ENCODE data around the gene KIAA1549.
"Not testable (repeated sequence)": the region's sequence is repeated elsewhere in the genome, so short reads cannot be mapped to it uniquely, and the experiment has no call there.

Gene KIAA1549

DNA sequence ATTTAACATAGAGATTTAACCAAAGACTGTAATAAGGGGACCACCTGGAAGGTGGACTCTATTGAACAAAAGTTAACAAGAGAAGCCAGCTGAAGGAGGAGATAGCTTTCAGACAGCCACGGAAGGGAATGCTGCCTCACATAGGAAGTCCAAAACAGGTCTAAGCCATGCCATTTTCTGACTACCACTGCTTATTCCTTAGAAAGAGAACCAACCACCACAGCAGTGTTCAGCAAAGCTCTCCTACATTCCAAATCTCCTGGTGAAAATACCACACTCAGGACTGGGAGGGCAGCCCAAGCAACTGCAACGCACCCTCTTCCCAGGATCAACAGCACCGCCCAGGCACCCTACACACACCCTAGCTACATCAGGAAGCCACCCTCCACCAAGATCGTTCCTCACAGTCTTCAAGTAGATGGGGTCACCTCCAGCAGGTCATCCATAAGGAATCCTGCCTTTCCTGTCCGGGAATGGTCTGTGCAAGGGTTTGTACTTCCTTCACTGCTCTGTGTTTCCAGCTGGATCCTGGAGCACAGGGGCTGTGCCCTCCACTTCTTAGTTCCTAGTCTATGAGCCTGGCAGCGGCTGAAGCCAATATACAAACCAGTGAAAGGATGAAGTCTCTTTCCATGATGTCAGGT lies 2.5 kb downstream of the KIAA1549 start:
- Histone ChIP-seq H3K9me3 (no peaks in the 10 kb centered on the region), H3K4me1 (peaks cover 55% of the 10 kb centered on the region), H3K4me2 (peak overlapping the region; percentile 91; the same call in 1 of the 2 replicates), H3K36me3 (peaks cover 4% of the 10 kb centered on the region; the same call in 1 of the 2 replicates), H3K4me3 (no peak overlapping the region), H3K9ac (no peak overlapping the region), H4K20me1 (peaks cover 31% of the 10 kb centered on the region), H3K27ac (no peak overlapping the region), H3K27me3 (peaks cover 6% of the 10 kb centered on the region)
- TF ChIP-seq Cebpa-rat (IDR thresholded peaks at IDR 0.05), result no peak

DNA sequence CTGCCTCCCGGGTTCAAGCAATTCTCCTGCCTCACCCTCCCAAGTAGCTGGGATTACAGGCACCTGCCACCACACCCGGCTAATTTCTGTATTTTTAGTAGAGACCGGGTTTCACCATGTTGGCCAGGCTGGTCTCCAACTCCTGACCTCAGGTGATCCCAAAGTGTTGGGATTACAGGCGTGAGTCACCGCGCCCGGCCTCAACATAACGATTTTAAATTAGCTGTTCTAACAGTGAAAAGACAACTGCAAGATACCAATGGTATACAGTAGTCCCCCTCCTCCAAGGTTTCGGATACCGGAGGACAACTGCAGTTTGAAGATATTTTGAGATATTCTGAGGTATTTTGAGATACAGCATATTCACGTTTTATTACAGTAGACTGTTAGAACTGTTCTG lies 5.0 kb downstream of the KIAA1549 start:
- H3K4me1 ChIP-seq, result peaks cover 51% of the 10 kb centered on the region
- not testable (repeated sequence) for H3K9ac ChIP-seq, H3K4me3 ChIP-seq

DNA sequence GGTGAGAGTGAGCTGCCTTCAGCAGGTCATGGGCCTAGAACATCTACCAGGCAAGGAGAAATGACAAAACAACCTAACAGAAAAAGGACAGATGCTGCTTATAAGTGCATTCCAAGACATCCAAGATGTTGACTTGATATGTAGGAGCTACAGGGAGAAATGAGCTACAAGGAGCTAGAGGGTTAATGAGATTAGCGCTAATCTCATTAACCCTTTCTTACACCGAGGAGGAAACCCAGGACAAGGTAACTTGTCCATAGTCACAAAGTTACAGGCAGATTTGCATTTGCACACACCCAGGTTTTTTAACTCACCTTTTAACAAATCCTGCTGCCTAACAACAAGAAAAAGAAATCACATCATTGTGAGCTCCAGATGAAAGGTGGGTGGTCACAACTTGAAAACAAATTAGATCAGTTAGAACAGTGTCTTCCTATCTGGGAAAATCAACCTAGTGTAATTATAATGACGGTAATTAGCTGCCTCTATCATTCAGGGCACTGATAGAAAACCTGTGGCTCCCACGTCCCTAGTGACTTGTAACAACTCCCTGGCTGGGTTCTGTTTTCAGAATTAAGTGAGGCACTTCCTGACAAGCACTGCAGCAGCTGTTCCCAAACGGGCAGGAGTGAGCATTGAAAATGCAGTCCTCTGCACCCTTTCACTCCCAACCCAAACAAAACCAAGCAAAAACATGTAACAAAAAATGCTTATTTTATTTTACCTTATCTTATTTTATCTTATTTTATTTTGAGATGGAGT lies 5.7 kb downstream of the KIAA1549 start:
- Histone ChIP-seq H3K36me3 (peaks cover 11% of the 10 kb centered on the region; the same call in 1 of the 2 replicates), H3K27me3 (peaks cover 6% of the 10 kb centered on the region), H3K4me2 (peak overlapping the region; percentile 59), H3K9ac (no peak overlapping the region), H3K4me3 (no peak overlapping the region), H3K9me3 (no peaks in the 10 kb centered on the region), H3K27ac (no peak overlapping the region), H3K4me1 (peaks cover 51% of the 10 kb centered on the region), H4K20me1 (peaks cover 45% of the 10 kb centered on the region)
- TF ChIP-seq Cebpa-rat (IDR thresholded peaks at IDR 0.05), result no peak

More for the DNA sequence above, 5.0 kb downstream of the KIAA1549 start:
- H3K27me3 ChIP-seq, H3K9me3 ChIP-seq, H3K27ac ChIP-seq: not testable (repeated sequence)
- H4K20me1 ChIP-seq, result peaks cover 39% of the 10 kb centered on the region
- peaks cover 11% of the 10 kb centered on the region; the same call in 1 of the 2 replicates for H3K36me3 ChIP-seq
- peak overlapping the region; percentile 59 for H3K4me2 ChIP-seq

DNA sequence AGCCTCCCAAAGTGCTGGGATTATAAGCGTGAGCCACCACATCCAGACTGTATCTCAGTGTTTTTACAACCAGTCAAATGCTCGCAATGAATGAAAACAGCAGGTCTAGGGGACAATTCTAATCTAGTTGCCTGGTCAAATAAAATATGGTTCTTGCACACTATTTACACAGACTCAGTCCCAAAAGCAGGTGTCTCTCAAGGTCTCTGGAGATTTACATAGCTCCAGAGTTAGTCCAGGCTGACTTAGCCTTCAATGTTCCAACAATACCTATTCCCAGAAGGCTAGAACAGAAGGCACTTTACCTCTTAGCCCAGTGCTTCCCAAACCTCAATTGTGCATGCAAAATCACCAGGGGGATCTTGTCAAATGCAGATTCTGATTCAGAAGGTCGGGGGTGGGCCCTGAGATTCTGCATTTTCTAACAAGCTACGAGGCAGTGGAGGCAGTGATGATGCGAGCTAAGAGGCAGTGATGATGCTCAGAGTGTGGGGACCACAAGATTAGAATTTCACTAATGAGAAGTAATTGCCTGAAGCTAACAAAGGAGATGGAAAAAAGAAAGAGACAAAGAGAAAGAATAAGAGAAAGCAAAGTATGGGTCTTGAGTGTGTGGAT lies 6.4 kb downstream of the KIAA1549 start:
- peaks cover 44% of the 10 kb centered on the region for H3K4me1 ChIP-seq

DNA sequence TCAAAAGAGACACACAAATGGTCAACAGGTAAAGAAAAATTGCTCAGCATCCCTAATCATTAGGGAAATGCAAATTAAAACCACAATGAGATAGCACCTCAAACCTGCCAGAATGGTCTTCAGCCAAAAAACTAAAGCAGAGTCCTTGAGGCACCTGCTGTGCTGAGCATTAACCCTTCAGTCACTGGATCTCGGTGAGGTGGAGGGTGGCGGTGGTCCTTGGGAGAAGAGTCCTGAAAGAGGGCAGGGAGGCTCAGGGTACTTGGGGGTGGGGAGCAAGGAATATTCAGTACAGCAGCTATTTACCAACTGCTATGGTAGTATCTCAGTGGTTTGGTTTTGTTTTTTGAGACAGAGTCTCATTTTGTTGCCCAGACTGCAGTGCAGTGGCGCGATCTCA lies 7.1 kb downstream of the KIAA1549 start:
- no peak for TF ChIP-seq Cebpa-rat (IDR thresholded peaks at IDR 0.05)
- no peak overlapping the region for H3K4me3 ChIP-seq
- no peak overlapping the region for H3K9ac ChIP-seq
- no peak overlapping the region for H3K27ac ChIP-seq
- H3K4me2 ChIP-seq, result no peak overlapping the region
- peaks cover 11% of the 10 kb centered on the region; the same call in 1 of the 2 replicates for H3K36me3 ChIP-seq
- peaks cover 42% of the 10 kb centered on the region for H4K20me1 ChIP-seq
- H3K9me3 ChIP-seq, result no peaks in the 10 kb centered on the region
- H3K4me1 ChIP-seq, result peaks cover 37% of the 10 kb centered on the region
- H3K27me3 ChIP-seq, result no peaks in the 10 kb centered on the region

More for the DNA sequence above, 6.4 kb downstream of the KIAA1549 start:
- Histone ChIP-seq H4K20me1 (peaks cover 47% of the 10 kb centered on the region), H3K4me2 (peak overlapping the region; percentile 59), H3K36me3 (peaks cover 11% of the 10 kb centered on the region; the same call in 1 of the 2 replicates), H3K9ac (no peak overlapping the region), H3K4me3 (no peak overlapping the region), H3K27me3 (peaks cover 3% of the 10 kb centered on the region), H3K27ac (no peak overlapping the region), H3K9me3 (no peaks in the 10 kb centered on the region)
- no peak for TF ChIP-seq Cebpa-rat (IDR thresholded peaks at IDR 0.05)

DNA sequence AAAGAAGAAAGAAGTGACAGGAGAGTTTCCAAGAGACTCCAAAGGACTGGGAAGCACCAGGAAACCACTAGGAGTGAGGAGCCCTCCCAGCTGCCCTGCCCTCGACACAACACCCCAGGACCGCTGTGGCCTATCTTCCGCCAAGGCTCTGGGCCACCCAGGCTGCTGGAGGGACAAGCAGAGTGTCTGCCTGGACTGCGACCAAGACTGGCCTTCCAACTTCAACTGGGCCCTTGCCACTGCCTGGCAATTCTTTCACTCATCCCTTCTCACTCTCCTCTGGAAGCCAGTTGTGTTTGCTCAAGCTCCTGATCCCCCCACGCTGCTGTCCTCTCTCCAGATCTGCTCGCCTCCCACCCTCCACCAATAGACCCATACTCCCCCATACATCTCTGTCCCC lies 10.2 kb downstream of the KIAA1549 start:
- Histone ChIP-seq H4K20me1 (peaks cover 36% of the 10 kb centered on the region), H3K36me3 (0 out of 2 replicates have a peak, but pooled peaks cover 12% of the 10 kb centered on the region), H3K4me2 (no peak overlapping the region), H3K27ac (no peak overlapping the region), H3K4me3 (no peak overlapping the region), H3K27me3 (no peaks in the 10 kb centered on the region), H3K4me1 (peaks cover 18% of the 10 kb centered on the region), H3K9me3 (peaks cover 11% of the 10 kb centered on the region), H3K9ac (no peak overlapping the region)
- no peak for TF ChIP-seq Cebpa-rat (IDR thresholded peaks at IDR 0.05)

DNA sequence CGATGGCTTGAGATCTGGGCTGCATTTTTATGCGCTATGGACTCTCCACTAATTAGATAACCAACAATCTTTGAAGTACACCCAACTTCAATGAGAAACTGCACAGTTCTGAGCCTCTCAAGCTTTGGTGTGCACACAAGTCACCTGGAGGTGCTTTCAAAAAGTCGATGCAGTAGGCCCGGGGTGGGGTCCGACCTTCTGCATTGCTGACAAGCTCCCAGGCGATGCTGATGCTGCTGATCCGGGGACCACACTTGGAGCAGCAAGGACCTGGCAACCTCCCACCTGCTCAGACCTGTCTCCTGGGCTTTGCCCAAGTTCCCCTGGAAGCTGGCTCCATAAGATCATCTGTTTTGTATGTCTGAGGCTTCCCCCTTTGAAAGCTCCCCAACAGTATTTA lies 10.7 kb downstream of the KIAA1549 start:
- peaks cover 11% of the 10 kb centered on the region for H3K9me3 ChIP-seq
- H3K27ac ChIP-seq, result no peak overlapping the region
- no peak overlapping the region for H3K4me3 ChIP-seq
- H4K20me1 ChIP-seq, result peaks cover 39% of the 10 kb centered on the region
- peaks cover 13% of the 10 kb centered on the region for H3K4me1 ChIP-seq
- no peak for TF ChIP-seq Cebpa-rat (IDR thresholded peaks at IDR 0.05)
- H3K9ac ChIP-seq, result no peak overlapping the region
- H3K36me3 ChIP-seq, result 0 out of 2 replicates have a peak, but pooled peaks cover 12% of the 10 kb centered on the region
- H3K4me2 ChIP-seq, result no peak overlapping the region
- H3K27me3 ChIP-seq, result no peaks in the 10 kb centered on the region

DNA sequence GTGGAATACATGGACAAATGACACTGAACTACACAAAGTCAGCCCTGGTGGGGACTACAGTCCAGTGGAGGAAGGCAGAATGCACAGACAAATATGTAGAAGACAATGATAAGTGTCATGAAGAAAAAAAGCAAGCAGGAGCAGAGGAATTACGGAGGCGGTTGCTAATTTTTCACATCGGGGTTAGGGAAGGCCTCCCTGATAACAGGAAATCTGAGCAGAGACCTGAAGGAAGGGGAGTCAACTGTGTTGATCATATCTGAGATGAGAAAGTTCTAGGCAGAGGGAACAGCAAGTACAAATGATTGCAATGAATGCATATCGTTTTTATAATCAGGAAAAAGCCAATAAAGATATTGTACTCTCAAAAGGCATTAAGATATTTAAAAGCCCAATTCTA lies 14.0 kb downstream of the KIAA1549 start:
- Histone ChIP-seq H4K20me1 (peaks cover 29% of the 10 kb centered on the region; the same call in 1 of the 2 replicates), H3K27ac (no peak overlapping the region), H3K27me3 (no peaks in the 10 kb centered on the region), H3K4me3 (no peak overlapping the region), H3K9me3 (peaks cover 11% of the 10 kb centered on the region), H3K4me2 (no peak overlapping the region), H3K36me3 (0 out of 2 replicates have a peak, but pooled peaks cover 20% of the 10 kb centered on the region), H3K4me1 (peaks cover 15% of the 10 kb centered on the region), H3K9ac (no peak overlapping the region)
- no peak for TF ChIP-seq Cebpa-rat (IDR thresholded peaks at IDR 0.05)

DNA sequence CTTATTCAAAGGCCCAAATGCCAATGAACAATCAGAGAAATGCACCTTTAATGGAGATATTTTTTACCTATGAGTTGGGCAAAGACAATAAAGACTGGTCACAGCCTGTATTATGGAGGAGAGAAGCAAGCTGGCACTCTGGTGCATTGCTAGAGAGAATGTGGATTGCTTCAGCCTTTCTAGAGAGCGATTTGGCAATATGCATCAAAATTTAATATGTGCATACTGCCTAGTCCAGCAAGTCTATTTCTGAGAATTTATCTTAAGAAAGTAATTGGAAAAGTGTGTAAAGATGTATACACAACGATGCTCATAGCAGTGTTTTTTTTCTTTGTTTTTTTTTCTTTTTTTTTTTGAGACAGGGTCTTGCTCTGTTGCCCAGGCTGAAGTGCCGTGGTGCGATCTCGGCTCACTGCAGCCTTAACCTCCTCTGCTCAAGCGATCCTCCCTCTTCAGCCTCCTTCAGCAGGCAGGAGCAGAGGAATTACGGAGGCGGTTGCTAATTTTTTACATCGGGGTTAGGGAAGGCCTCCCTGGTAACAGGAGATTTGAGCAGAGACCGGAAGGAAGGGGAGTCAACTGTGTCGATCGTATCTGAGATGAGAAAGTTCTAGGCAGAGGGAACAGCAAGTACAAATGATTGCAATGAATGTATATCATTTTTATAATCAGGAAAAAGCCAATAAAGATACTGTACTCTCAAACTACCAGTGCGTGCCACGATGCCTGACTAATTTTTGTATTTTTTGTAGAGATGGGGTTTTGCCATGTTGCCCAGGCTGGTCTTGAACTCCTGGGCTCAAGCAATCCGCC lies 16.4 kb downstream of the KIAA1549 start:
- no peak overlapping the region for H3K9ac ChIP-seq
- H3K4me3 ChIP-seq, result no peak overlapping the region

More for the DNA sequence above, 16.4 kb downstream of the KIAA1549 start:
- H4K20me1 ChIP-seq, result 0 out of 2 replicates have a peak, but pooled peaks cover 16% of the 10 kb centered on the region
- peaks cover 15% of the 10 kb centered on the region for H3K4me1 ChIP-seq
- TF ChIP-seq Cebpa-rat (IDR thresholded peaks at IDR 0.05), result no peak
- H3K9me3 ChIP-seq, result peaks cover 11% of the 10 kb centered on the region
- no peak overlapping the region for H3K4me2 ChIP-seq
- H3K27ac ChIP-seq, result no peak overlapping the region
- H3K27me3 ChIP-seq, result no peaks in the 10 kb centered on the region
- peaks cover 20% of the 10 kb centered on the region; the same call in 1 of the 2 replicates for H3K36me3 ChIP-seq
